ENCODE results near the gene THBS3.
"Not testable (repeated sequence)": the region's sequence is repeated elsewhere in the genome, so short reads cannot be mapped to it uniquely, and the experiment has no call there.

The THBS3 gene

DNA sequence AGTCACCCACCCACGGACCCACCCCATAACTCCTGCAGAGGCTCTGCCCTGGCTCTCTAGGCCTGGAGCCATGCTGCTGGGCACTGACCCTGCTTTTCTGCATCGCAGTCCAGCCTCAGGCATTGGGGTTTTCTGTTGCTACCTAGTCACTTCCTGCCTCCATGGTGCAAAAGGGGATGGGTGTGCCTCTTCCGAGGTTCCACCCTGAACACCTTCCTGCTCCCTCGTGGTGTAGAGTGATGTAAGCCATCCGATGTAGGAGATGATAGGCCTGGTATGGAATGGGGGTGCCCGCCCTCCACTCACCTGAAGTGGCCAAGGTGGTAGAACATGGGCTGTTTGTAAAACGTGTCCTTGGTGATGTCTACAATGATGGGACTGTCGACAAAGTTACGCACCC, 27.7 kb upstream of the THBS3 start:
- DNase-seq (ENCODE audit: low read depth, low spot score), result not testable (repeated sequence)

DNA sequence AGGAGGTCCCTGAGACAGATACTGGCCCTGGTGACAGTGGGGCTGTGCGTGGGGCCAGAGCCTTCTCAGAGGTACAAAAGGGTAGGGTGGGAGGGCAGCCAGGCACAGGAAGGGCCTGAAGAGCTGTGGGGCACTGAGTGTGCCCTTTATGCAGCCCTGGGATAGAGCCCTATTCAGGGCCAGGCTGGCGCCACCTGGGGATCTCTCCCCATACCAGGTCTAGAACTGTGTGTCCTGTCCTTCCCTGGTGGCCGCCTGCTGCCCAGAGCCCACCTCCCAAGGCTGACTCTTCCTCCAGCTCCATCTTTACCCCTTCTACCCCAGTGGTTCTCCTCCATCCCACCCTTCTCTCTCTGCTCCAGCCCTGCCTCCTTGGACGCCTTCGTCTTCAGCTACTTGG, 25.8 kb upstream of the THBS3 start:
- DNase-seq (ENCODE audit: low read depth, low spot score), result not testable (repeated sequence)

DNA sequence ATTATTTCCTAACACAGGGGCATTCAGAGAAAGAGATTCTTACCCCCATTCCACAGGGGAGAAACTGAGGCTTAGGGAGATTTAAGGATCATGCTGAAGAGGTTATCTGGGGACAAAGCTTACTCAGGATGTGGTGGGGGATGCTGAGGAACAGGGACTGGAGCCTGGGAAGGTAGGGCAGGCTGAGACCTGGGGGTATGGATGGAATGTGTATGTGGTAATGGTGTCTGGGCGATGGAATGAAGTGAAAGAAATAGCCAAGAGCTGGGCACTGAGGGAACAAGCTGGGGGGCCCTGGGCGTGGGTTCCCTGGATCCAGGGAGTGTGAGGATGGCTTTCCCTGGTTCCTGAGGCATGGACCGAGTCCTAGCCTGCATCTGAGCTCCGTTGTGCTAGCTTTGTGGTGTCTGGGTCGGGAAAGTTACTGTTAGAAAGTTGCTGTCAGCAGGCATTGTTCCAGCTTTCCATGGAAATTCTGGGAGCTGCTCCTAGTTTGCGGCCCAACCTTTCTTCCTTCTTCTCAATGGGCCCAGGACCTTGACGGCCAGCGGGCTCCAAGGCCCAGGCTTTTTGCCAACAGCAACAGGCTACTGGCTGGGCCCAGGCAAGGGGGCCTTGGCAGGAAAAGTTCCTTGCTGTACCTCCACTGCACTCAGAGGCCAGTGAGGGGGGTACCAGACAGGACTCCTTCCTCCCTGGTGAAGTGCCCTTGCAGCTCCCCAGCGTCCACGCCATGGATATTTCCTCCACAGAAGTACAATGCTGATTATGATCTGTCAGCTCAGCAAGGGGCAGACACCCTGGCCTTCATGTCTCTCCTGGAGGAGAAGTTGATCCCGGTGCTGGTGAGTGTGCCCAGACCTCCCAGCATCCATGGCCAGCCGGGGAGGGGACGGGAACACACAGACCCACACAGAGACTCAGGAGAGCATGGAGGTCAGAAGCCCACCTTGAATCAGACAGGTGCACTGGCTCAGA, 24.6 kb upstream of the THBS3 start:
- not testable (repeated sequence) for DNase-seq (ENCODE audit: low read depth, low spot score)

DNA sequence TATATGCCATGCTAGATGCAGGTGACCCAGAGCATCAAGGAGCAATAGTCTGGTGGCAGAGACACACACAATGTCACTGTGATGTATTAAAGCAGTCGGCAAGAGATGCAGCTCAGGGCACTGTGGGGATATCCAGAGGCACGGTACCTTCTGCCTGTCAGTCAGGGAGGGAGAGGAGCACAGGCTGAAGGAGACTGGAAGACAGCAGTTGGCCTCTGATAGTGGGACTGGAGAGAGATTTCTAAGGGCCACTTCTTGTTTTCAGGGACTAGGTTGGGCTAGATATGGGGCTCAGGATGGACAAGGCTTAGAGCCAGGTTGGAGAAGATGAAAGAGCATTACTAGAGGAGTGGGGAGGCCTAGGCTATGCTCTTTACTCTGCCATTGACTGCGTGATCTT, 23.6 kb upstream of the THBS3 start:
- DNase-seq (ENCODE audit: low read depth, low spot score), result not testable (repeated sequence)

DNA sequence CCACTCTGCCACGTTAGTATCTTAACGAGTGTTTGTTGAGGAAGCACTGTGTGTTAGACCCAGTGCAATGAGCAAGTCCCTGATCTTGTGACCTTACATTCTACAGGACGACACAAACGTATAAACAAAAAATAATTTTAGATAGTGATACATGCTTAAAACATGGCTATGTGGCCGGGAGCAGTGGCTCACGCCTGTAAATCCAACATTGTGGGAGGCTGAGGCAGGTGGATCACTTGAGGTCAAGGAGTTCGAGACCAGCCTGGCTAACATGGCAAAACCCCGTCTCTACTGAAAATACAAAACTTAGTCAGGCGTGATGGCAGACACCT, 20.4 kb upstream of the THBS3 start:
- DNase-seq (ENCODE audit: low read depth, low spot score), result no peak

DNA sequence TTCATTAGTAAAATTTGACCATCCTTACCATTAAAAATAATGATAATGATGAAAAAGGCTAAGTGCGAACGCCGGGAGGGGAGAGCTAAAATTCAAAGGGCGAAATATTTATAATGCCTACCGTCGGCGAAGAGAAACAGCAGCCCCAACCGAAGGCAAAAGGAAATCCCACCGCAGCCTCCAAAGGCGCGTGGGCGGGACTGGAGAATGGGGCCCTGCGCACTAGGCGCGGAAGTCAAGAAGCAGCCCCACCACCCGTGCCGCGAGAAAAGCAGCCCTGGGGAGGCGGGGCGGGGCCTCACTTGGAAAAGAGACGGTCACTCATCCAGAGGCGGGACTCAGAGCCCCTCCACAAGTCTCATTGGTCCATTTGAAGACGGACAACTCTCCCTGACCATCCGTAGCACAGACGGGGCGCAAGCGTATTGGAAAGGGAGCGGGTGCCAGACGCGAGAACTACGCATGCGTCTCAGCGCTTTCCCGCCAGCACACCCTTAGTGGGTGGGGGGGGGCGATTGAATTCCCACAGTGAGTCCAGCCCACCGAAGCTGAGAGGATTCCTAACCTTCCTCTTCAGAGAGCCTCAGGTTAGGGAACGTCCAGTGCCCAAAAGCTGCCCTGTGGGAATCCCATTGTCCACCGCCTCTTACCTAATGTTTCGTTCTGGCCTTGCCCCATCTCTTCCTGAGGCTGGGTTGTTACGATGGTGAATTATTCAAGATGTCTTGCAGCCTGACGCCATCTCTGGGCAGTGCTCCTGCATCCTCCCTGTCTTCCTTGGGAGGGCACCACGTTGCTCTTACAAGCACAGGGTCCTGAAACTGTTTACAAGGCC, 19.8 kb upstream of the THBS3 start:
- DNase-seq (ENCODE audit: low read depth, low spot score), result peak; percentile 98

DNA sequence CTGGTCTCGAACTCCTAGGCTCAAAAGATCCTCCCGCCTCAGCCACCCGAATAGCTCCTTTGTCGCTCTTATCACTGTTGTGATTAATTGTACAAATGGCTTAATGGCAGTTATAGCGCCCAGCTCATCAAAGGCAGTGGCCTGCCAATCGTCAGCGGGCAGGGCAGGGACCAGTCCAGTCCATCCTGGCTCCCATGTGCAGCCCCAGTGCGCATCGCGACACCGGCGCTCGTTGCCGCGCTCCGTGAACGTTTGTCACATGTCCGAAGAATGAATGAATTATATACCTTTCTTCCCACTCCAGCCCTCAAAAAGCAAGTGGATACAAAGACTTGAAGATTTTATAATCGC, 19.2 kb upstream of the THBS3 start:
- DNase-seq (ENCODE audit: low read depth, low spot score), result no peak

DNA sequence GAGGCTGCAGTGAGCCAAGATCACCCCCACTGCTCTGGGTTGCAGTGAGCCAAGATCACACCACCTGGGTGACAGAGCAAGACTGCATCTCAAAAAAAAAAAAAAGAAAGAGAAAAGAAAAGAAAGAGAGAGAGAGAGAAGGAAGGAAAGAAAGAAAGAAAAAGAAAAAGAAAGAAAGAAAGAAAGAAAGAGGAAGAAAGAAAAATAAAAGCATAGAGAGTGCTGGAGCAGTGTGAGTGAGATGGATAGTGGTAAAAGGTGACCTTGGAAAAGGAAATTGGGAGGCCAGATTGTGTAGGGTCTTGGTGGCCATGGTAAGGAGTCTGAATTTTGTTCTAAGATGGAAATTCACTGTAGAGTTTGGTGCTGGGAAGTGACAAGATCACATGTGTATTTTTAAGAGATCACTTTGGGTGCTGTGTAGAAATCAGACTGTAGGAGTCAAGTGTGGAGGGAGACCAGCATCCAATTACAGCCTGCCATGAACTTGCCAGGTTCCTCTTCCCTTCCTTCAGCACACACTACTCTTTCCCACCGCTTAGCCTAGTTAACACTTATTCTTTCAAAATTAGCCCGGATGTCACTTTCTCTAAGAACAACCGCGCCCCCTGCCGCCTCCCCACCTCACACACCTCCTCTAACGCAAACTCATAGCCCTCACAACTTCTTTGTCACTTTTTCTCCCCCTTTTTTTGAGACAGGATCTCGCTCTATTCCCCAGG, 18.7 kb upstream of the THBS3 start:
- peak; percentile 66 for DNase-seq (ENCODE audit: low read depth, low spot score)

DNA sequence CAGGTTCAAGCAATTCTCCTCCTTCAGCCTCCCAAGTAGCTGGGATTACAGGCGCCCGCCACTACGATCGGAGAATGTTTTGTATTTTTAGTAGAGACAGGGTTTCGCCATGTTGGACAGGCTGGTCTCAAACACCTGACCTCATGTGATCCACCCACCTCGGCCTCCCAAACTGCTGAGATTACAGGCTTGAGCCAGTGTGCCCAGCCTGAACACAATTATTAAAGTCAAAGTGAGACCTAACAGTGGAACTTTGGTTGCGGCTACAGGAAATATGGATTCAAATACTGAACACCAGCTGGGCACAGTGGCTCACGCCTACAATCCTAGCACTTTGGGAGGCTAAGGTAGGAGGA, 17.7 kb upstream of the THBS3 start:
- DNase-seq (ENCODE audit: low read depth, low spot score), result not testable (repeated sequence)

DNA sequence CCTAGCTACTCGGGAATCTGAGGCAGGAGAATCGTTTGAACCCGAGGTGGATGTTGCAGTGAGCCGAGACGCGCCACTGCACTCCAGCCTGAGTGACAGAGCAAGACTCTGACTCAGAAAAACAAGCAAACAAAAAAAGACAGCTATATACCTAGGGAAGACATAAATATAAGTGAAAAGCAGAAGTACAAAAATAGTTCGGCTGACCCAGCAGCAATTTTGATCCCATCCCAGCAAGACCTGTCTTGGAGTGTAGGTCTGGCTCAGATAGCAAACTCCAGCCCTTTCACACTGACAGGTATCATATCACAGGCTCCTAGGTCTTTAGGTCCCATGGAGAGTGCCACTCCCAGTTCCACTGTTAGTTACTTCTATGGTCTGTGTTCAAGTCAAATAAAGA, 15.3 kb upstream of the THBS3 start:
- DNase-seq (ENCODE audit: low read depth, low spot score), result no peak

DNA sequence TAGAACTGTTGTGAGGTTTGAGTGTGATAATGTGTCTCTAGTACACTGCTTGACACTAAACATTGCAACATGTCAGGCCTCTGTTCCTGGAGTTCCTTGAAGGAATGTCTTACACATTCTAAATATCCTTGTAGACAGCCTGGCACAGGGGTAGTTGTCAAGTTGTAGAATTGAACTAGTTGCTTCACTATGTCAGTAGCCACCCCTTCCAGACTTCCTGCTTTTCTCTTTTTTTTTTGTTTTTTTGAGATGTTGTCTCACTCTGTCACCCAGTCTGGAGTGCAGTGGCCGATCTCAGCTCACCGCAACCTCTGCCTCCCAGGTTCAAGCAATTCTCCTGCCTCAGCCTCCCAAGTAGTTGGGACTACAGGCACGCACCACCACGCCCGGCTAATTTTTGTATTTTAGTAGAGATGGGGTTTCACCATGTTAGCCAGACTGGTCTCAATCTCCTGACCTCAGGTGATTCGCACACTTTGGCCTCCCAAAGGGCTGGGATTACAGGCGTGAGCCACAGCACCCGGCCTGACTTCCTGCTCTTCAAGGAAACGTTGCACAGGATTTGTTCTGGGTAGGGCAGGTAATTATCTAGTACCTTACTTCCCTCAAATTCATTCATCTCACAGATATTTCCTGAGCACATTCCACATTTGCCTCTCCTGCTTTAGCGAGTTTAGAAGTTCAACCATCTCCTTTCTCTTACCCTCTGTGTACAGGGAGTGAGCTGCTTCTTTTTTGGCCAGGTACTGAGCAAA, 12.7 kb upstream of the THBS3 start:
- DNase-seq (ENCODE audit: low read depth, low spot score), result not testable (repeated sequence)

DNA sequence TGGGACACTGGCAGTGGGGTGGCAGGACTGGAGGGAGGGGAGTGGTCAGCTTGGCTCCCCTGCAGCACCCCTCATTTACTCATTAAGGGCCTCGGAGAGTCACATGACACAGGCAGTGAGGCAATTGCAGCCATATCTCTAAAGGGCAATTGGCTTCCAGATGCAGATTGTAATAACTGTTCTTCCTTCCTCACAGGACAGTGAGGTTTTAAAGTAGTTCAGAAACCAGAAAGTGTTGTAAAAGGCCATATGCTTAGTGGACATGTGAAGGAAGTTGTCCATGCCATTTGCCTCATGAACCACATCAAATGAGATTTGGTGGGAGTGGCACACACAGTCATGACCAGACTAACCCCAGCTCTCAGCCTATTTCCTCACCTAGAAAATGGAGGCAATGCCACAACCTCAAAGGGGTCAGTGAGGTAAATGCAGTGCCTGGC, 11.9 kb upstream of the THBS3 start:
- no peak for DNase-seq (ENCODE audit: low read depth, low spot score)

DNA sequence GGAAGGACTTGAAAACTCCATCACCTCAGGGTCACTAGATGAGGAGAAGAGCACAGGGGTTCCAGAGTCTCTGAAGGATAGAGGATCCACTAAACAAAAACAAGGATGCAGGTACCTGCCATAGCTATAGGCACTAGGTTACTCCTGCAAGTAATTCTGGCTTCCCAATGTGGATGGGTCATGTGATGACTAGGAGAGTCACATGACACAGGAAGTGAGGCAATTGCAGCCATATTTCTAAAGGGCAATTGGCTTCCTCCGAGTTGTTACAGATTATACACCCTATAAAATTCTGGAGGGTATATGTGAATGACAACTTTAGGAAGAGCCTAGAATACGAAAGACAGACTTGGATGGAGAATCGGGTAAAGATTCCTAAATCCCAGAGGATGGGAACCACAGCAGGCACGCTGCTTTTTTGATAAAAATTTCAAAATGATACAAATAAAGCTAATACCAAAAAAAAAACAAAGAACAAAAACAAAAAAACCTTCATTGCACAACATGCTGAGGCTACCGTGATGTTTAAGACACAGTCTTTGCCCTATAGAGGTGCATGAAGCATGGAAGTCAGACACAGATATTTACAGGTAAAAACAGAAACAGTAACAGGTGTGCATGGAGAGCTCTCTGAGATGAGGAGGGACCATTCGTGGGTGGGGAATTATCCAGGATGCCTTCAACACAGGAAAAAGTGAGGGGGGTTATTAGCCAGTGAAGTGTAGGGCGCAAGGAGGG, 11.3 kb upstream of the THBS3 start:
- DNase-seq (ENCODE audit: low read depth, low spot score), result no peak

DNA sequence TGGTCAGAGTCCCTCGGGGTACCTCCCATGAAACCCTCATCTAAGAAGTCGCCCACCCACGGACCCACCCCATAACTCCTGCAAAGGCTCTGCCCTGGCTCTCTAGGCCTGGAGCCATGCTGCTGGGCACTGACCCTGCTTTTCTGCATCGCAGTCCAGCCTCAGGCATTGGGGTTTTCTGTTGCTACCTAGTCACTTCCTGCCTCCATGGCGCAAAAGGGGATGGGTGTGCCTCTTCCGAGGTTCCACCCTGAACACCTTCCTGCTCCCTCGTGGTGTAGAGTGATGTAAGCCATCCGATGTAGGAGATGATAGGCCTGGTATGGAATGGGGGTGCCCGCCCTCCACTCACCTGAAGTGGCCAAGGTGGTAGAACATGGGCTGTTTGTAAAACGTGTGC, 7.0 kb upstream of the THBS3 start:
- DNase-seq (ENCODE audit: low read depth, low spot score), result not testable (repeated sequence)

DNA sequence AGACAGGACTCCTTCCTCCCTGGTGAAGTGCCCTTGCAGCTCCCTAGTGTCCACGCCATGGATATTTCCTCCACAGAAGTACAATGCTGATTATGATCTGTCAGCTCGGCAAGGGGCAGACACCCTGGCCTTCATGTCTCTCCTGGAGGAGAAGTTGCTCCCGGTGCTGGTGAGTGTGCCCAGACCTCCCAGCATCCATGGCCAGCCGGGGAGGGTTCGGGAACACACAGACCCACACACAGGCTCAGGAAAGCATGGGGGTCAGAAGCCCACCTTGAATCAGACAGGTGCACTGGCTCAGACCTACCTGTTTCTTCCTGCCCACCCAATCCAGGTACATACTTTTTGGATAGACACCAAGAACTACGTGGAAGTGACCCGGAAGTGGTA, 4.3 kb upstream of the THBS3 start:
- DNase-seq (ENCODE audit: low read depth, low spot score), result not testable (repeated sequence)

DNA sequence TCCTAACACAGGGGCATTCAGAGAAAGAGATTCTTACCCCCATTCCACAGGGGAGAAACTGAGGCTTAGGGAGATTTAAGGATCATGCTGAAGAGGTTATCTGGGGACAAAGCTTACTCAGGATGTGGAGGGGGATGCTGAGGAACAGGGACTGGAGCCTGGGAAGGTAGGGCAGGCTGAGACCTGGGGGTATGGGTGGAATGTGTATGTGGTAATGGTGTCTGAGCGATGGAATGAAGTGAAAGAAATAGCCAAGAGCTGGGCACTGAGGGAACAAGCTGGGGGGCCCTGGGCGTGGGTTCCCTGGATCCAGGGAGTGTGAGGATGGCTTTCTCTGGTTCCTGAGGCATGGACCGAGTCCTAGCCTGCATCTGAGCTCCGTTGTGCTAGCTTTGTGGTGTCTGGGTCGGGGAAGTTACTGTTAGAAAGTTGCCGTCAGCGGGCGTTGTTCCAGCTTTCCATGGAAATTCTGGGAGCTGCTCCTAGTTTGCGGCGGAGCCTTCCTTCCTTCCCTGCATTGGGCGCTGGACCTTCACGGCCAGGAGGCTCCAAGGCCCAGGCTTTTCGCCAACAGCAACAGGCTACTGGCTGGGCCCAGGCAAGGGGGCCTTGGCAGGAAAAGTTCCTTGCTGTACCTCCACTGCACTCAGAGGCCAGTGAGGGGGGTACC, 3.8 kb upstream of the THBS3 start:
- DNase-seq (ENCODE audit: low read depth, low spot score), result not testable (repeated sequence)

DNA sequence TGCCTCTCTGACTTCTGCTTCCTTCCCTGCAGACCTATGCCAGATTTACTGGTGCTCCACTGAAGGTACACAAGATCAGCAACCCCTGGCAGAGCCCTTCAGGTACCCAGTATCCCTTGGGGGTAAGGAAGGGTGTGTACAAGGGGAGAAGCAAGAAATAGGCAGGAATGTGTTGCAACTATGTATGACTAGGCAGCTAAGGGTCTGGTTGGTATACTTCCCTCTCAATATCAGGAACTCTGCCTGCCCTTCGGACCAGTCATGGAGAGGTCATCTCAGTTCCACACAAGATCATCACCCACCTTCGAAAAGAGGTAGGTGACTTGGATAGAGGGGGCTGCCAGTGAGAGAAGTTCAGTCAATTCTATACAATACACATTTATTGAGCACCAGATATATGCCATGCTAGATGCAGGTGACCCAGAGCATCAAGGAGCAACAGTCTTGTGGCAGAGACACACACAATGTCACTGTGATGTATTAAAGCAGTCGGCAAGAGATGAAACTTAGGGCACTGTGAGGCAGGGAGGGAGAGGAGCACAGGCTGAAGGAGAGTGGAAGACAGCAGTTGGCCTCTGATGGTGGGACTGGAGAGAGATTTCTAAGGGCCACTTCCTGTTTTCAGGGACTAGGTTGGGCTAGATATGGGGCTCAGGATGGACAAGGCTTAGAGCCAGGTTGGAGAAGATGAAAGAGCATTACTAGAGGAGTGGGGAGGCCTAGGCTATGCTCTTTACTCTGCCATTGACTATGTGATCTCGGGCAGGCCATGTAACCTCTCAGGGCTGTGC, 2.8 kb upstream of the THBS3 start:
- DNase-seq (ENCODE audit: low read depth, low spot score), result no peak

DNA sequence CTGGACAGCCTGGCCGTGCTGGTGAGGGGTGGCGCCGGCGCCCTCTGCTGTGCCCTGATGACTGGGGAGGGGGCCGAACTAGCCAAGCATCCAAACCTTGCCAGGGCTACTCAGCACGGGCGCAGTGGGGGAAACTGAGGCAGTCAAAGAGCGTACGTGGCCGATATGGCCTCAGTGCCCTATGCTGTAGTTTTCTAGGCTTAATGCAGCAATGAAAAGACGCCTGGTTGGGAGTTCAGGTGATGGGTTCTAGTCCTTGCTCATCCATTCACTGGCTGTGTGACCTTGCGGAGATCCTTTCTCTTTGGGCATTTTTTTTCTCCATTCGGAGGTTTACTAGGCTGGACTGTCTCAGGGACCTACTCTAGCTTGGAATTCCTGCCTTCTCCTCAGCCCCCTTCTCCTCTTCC, 1.6 kb upstream of the THBS3 start:
- no peak for DNase-seq (ENCODE audit: low read depth, low spot score)

All from activated naive CD8-positive, alpha-beta T cell treated with anti-CD3 and anti-CD28 coated beads, Interleukin-2, amount 50 U/mL, for 16 hours (primary cell).